Ectodermal cell (in vitro differentiated cells): ENCODE data around the gene CWC25. TPM values are rescaled to one million over a fixed set of nuclear protein-coding genes. Genes with fewer than 3 reads are reported as not detected.
A peak's percentile ranks its signal among the peaks of the same experiment; 100 is the strongest.

ENCODE experiments used
- H3K27ac ChIP-seq: 2 replicates; pipeline ENCODE4 v1.7.0; 2013; ENCODE audit warnings: mild to moderate bottlenecking, low read depth, low read length; ENCODE audit not compliant: insufficient read depth, poor library complexity, severe bottlenecking
- H3K27me3 ChIP-seq: 2 replicates; pipeline ENCODE4 v1.7.0; 2013; ENCODE audit warnings: mild to moderate bottlenecking, low read length; ENCODE audit not compliant: insufficient read depth, control insufficient read depth, poor library complexity, severe bottlenecking
- H3K36me3 ChIP-seq: one replicate; pipeline ENCODE4 v1.7.0; 2013; ENCODE audit warnings: low read length; ENCODE audit not compliant: control insufficient read depth, insufficient read depth
- H3K4me1 ChIP-seq: one replicate; pipeline ENCODE4 v1.7.0; 2013; ENCODE audit warnings: low read length; ENCODE audit not compliant: control insufficient read depth, insufficient read depth
- H3K4me3 ChIP-seq: 2 replicates; pipeline ENCODE4 v1.7.0; 2013; ENCODE audit warnings: low read depth, low read length, control low read depth; ENCODE audit not compliant: insufficient read depth
- H3K9me3 ChIP-seq: 2 replicates; pipeline ENCODE4 v1.7.0; 2013; ENCODE audit warnings: mild to moderate bottlenecking, low read length, moderate library complexity; ENCODE audit not compliant: control insufficient read depth
- WGBS, 2 experiments: methylation state at CpG; one replicate each; pipeline ENCODE4 v1.1.7; 2013; ENCODE audit warnings: missing lambda C conversion rate in 2 of 2; 5-methylcytosine and 5-hydroxymethylcytosine counted together
- polyA plus RNA-seq, 4 experiments: library from polyadenylated mRNA; stranded (reverse); fragments of 50-300 nt; gene quantifications; one replicate each; pipeline ENCODE4 v1.2.3, GENCODE V29; 2013

The CWC25 gene
- polyA plus RNA-seq (2013, experiment 1 of 4), result 22.7 TPM
- polyA plus RNA-seq (2013, experiment 2 of 4), result 19.3 TPM
- 19.4 TPM for polyA plus RNA-seq (2013, experiment 3 of 4)
- polyA plus RNA-seq (2013, experiment 4 of 4), result 21.0 TPM

DNA sequence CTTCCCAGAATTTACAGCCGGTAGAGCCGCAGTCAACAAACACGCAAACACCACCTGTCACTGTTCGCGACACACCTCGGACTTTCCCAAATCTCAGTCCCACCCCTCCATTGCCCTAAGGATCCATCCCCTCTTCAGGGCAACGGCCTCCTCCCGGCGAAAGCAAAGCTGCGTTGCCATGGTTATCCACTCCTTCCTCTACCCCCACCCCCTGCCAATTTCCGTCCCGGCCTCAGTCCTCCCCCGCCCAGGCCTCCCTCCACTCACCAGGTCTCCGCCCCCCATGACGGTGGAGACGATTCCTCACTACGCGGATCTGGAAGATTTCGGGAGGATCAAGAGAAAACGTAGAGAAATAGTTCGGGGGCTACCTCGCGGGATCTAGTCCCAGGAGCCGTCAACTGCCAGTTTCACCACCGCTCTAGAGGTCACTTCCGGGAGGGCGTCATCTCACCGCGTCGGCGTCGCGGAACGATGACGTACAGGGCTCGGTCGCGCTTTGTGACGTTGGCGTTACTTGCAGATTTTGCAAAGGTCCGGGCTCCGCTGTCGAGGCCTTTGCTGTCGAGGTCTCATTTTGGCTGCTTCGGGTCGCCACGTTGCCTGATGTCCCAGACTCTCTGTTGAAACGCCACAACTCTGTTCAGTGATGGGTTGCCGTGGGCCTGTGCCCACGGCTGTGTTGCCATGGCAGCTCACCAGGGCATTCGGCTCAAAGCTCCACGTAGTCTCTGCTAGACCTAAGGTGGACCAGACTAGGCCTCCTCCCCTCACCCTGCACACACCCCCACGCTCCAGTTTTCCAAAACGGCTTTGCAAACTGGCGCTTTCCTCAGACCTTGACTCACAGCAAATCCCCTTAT, at the start of gene CWC25:
TSS of gene CWC25 (minus strand) at position 423 of the 863 bp plus-strand sequence. CDS start at position 285, 138 bp downstream.
- 4% methylated on average over 55 of the region's 55 CpGs for WGBS, 2 experiments
- Histone ChIP-seq H3K4me3 (peak within 1 kb of the TSS; percentile 84), H3K27ac (peak within 1 kb of the TSS; percentile 95), H3K27me3 (no peaks in the 10 kb centered on the region), H3K36me3 (peaks cover 2% of the 10 kb centered on the region), H3K9me3 (no peaks in the 10 kb centered on the region), H3K4me1 (peaks cover 10% of the 10 kb centered on the region)

DNA sequence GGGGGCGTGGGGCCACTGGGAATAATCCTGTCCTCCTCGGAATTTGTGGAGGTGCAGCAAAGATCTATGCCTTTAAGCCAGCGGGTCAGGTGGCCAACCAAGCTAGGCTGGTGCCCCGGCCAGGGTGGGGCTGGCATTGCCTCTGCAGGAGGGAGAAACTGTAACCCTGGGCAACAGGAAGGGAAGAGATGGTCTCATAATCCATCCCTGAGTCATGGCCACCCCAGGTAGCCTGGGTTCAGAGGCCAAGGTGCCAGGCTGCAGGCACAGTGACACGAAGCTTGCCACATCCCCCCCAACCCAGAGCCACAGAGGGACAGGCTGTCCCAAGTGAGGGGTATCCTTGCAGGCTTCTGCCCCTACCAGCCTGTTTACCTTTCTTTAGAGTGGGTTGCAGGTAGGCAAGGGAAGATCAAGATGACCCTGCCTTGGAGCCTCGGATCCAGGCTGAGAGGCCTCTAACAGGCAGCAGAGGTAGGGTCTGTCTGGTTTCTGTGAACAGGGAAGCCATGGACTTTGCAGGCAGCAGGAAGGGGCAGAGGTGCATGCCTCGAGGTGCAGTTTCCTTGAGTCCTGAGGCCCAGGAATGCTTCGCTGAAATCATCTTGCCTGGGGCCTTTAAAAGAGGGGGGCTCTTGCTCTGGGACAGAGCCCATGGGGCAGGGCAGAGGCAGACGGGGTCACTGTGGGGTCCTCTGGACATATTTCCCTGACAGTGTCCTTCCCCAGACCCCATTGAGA, 48.7 kb upstream of the CWC25 start:
- H3K27me3 ChIP-seq, result peaks cover 2% of the 10 kb centered on the region
- no peak overlapping the region for H3K4me3 ChIP-seq
- H3K9me3 ChIP-seq, result no peaks in the 10 kb centered on the region
- no peaks in the 10 kb centered on the region for H3K36me3 ChIP-seq
- WGBS, 2 experiments, result 86 to 87% methylated on average over 9 of the region's 9 CpGs
- peaks cover 43% of the 10 kb centered on the region for H3K4me1 ChIP-seq
- no peak overlapping the region for H3K27ac ChIP-seq

DNA sequence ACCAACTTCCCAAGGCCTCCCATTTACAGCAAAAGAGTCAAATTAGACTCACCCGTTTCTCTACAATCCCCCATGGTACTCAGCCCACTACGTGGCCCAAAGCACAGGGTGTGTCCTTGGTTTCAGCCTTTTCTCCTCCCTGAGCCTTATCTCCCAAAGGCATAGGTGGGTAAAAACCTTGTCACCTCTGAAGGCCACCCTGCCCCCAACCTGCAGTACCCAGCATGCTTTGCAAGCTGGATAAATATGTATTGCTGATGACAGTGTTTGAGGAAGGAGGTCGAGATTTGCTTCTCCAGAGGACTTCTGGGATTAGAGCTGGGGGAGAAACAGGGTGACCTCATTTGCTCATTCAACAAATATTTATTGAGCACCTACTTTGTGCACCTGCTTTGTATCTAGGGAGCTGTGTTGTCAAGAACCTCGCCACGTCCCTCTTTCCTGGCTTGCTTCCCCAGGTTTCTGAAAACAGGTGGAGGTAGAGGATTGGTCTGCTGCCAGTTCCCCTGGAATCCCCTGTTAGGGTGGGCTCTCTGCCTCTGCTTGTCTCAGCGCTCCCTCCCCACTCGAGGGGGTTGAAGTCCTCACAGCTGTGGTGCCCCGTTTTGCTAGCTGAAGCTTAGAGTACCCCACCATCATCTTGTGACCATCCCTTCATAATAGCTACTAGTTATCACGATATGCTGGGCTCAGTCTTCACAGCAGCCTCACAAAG, 47.7 kb upstream of the CWC25 start:
- Histone ChIP-seq H3K4me1 (peaks cover 35% of the 10 kb centered on the region), H3K4me3 (no peak overlapping the region)
- WGBS, 2 experiments, result 86 to 93% methylated on average over 9 of the region's 9 CpGs

DNA sequence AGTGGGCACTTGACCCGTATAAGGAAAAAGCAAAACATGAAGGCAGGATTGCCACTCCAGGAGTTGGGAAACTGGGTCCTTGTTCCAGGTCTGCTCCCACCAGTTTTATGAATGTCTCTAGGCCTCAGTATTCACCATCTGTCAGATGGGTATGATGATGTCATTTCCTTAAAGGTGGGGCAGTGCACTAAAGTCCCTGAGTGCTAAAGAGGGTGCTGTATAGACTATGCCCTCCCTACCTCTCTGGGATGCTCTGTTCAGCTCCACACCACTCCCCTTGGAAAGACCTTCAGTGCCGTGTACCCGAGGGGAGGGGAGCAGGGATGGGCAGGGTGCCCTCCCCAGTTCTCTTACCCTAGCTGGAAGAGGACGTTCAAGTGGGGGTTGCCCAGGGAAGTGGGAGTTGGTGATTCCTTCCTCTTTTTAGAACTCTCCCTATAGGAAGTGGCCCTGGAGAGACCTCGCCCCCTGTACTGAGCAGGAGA, 46.9 kb upstream of the CWC25 start:
- WGBS, 2 experiments, result 82 to 87% methylated on average over 5 of the region's 5 CpGs
- no peak overlapping the region for H3K27ac ChIP-seq
- H3K4me1 ChIP-seq, result peaks cover 27% of the 10 kb centered on the region

More for the DNA sequence above, 47.7 kb upstream of the CWC25 start:
- H3K36me3 ChIP-seq, result no peaks in the 10 kb centered on the region
- no peaks in the 10 kb centered on the region for H3K9me3 ChIP-seq
- H3K27ac ChIP-seq, result no peak overlapping the region
- peaks cover 9% of the 10 kb centered on the region for H3K27me3 ChIP-seq

DNA sequence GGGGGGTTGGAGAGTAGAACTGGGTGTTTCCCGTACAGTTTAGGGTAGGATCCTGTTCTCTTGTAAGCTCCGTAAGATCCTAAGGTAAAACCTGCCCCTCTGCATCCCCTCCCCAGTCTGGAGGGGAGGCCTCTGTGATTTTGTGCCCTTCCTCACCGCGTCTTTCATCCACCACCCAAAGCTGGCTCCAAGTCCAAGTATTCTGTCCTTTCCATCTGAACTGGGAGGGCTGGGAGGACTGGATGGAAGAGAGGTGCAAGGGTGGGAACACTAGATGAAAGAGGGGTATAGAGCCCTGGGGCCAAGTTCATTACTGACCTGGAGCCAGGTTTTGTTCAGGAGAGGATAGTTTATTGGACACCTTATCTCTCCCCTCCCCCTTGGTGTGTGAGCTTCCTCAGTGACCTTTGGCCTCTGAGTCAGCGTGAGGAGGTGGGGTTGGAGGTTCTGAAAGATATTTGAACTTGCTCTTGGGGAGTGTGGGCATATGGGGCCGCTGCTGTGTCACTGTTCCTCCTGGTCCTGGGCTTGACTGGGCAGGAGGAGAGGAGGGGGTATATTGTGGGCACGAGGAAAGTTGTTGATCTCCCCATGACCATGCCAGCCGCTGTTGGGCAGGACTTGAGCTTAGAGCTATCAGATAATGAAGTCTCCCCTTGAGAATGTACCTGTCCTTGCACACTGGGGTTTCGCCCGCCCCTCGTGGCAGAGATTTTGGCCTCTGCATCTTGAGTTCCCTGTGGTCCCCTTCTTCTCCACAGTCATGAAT, 46.3 kb upstream of the CWC25 start:
- Histone ChIP-seq H3K27me3 (peaks cover 9% of the 10 kb centered on the region), H3K27ac (no peak overlapping the region), H3K4me1 (peaks cover 23% of the 10 kb centered on the region), H3K9me3 (no peaks in the 10 kb centered on the region), H3K4me3 (peak overlapping the region; percentile 91), H3K36me3 (no peaks in the 10 kb centered on the region)
- WGBS, 2 experiments, result 36 to 38% methylated on average over 11 of the region's 11 CpGs

More for the DNA sequence above, 46.9 kb upstream of the CWC25 start:
- H3K9me3 ChIP-seq, result no peaks in the 10 kb centered on the region
- H3K36me3 ChIP-seq, result no peaks in the 10 kb centered on the region
- peaks cover 9% of the 10 kb centered on the region for H3K27me3 ChIP-seq
- H3K4me3 ChIP-seq, result no peak overlapping the region

DNA sequence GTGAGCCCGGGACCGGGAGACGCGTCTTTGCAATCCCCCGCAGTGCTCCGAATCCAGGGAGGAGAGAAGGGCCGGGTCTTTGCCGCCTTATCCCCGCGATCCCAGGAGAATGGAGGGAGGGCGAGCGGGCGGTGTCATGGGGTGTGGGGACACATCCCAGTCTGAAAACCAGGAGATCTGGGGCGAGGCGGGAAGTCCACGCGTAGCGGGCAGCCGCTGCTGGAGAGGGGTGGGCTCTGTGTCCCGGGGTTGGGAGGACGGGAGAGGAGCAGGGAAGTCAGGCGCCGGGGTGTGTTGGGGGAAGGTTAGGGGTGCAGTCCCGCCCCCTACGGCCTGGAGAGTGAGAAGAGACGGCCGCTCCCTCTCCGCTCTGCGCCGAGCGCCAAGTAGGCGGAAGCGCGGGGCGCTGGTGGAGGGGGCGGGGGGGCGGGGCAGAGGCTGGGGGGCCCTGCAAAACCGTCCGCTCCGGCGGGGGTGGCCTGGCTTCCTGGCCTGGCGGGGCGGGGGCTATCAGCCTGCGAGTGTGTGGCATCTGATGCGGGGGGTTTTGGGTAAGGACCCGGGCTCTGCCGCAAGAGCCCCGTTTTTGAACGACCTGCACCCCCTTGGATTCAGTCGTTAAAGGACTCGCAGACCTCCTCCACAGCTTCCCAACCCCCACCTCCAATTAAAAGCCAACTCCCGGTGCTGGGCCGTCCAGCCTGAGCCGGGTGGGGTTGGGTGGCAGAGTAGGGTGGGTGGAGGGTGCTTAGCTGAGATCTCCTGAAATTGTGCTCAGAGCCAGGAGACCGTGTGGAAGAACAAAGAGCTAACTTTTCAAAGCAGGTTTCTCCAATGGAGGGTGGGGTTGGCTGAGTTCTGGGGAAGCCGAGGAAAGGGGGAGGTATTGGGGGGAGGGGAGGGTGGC, 45.4 kb upstream of the CWC25 start:
- Histone ChIP-seq H3K4me1 (peaks cover 19% of the 10 kb centered on the region), H3K36me3 (no peaks in the 10 kb centered on the region), H3K4me3 (peak overlapping the region; percentile 91), H3K27me3 (peaks cover 9% of the 10 kb centered on the region), H3K9me3 (no peaks in the 10 kb centered on the region), H3K27ac (no peak overlapping the region)
- WGBS, 2 experiments, result 0 to 1% methylated on average over 46 to 56 of the region's 56 CpGs

DNA sequence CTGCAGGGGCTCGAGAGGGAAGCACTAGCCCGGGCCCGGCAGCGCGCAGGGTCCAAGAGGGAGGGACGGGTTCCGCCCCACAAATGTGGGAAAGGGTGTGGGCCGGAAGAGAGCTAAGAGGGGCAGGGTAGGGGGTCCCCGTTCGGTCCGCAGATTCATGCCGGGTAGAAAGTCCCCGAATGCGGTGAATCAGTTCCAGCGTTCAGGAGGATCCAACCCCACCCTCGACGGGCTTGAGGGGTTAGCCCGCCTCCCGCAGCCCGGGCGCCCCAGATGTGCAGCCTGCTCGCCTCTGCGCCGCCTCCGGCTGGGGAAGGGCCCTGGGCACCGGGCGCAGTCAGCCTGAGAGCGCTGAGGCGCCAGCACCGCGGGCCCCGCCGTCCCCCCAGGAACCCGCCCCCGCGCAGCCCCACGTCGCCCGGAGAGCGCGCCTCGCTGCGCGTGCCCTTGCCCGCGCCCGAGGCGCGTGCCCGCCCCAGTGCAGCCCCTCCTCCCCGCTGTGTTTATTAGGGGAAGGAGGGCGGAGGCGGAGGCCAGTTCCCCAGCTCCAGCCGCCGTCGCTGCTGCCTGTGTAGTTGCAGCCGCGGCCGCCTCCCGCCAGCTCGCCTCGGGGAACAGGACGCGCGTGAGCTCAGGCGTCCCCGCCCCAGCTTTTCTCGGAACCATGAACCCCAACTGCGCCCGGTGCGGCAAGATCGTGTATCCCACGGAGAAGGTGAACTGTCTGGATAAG, 44.6 kb upstream of the CWC25 start, which contains the start of gene LASP1:
TSS of gene LASP1 (plus strand) at position 533 of the 733 bp plus-strand sequence. CDS start at position 665, 132 bp downstream.
- peaks cover 11% of the 10 kb centered on the region for H3K4me1 ChIP-seq
- 0% methylated on average over 73 of the region's 73 CpGs for WGBS, 2 experiments
- no peaks in the 10 kb centered on the region for H3K9me3 ChIP-seq
- H3K27ac ChIP-seq, result peak within 1 kb of the TSS; percentile 80
- peaks cover 9% of the 10 kb centered on the region for H3K27me3 ChIP-seq
- peak within 1 kb of the TSS; percentile 91 for H3K4me3 ChIP-seq
- H3K36me3 ChIP-seq, result no peaks in the 10 kb centered on the region

DNA sequence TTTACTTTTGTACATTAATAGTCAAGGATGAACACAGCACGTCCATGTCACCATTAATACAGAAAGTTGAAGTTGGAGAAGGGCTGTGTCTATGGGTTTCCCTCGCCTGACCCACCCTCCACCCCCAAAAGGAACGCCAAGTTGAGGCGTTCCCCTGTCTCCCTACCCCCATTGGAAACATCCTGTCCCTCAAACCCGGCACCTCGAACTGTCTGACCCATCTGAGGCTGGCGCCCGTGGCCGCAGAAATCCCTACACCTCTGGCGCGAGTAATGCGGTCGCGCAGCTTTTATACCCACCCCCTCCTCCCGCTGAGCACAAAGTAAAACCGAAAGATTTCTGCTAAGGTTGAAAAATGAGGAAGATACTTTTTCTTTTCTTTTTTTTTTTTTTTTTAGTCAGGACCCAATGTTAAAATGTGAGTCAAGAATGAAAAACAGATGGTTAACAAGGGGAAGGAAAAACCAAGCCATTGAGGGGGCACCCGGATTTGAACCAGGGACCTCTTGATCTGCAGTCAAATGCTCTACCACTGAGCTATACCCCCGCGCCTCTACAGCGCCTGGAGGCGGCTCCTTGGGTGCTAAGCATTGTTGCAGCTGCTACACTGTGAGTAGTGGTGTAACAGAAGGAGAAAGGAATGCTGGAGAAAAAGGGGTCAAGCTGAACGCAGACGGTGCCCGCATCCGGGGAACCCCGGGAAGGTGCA, 43.9 kb upstream of the CWC25 start:
- Histone ChIP-seq H3K27ac (peak overlapping the region; percentile 80), H3K9me3 (no peaks in the 10 kb centered on the region), H3K36me3 (no peaks in the 10 kb centered on the region), H3K4me3 (peak overlapping the region; percentile 91), H3K4me1 (peaks cover 4% of the 10 kb centered on the region), H3K27me3 (peaks cover 9% of the 10 kb centered on the region)
- 4 to 7% methylated on average over 25 to 26 of the region's 26 CpGs for WGBS, 2 experiments
